ENCODE results near the gene PTGR3.

The PTGR3 gene

GRCh38 chr18:75167137-75167536 is 41.8 kb downstream of the PTGR3 start:
- Histone ChIP-seq H3K9me3 (ENCODE audit: control insufficient read depth, insufficient read depth, low read length) (no peaks in the 10 kb centered on the region), H3K4me1 (ENCODE audit: insufficient read depth, low read length) (no peaks in the 10 kb centered on the region), H3K36me3 (ENCODE audit: insufficient read depth, low read length) (no peaks in the 10 kb centered on the region), H3K9ac (ENCODE audit: low read depth, low read length) (no peak overlapping the region)

GRCh38 chr18:75165926-75166325 is 43.0 kb downstream of the PTGR3 start:
- Histone ChIP-seq H3K36me3 (ENCODE audit: insufficient read depth, low read length) (no peaks in the 10 kb centered on the region), H3K9me3 (ENCODE audit: control insufficient read depth, insufficient read depth, low read length) (no peaks in the 10 kb centered on the region), H3K4me1 (ENCODE audit: insufficient read depth, low read length) (no peaks in the 10 kb centered on the region), H3K9ac (ENCODE audit: low read depth, low read length) (no peak overlapping the region)

DNA sequence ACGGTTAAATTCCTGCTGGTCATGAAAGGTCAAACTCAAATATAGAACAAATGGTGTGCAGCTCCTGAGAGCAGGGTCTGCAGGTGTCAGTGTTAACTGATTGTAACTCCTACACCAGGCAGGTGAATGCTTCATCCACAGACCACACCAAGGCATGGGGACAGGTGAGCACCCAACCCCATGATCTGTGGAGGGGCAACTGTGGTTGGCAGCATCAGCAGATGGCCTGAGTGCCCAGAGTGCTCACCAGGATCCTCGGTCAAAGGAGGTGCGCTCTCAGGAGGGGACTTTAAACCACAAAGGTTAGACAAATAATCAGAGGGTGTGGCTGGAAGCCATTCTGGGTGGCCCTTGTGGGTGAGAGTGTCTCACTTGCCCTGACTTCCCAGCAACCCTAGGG is 44.5 kb downstream of the PTGR3 start:
- H3K36me3 ChIP-seq (ENCODE audit: insufficient read depth, low read length), result no peaks in the 10 kb centered on the region
- H3K4me1 ChIP-seq (ENCODE audit: insufficient read depth, low read length), result peaks cover 7% of the 10 kb centered on the region; the same call in 1 of the 2 replicates
- no peak overlapping the region for H3K9ac ChIP-seq (ENCODE audit: low read depth, low read length)
- no peaks in the 10 kb centered on the region for H3K9me3 ChIP-seq (ENCODE audit: control insufficient read depth, insufficient read depth, low read length)

- H3K9ac ChIP-seq (ENCODE audit: low read depth, low read length), result no peak overlapping the region
- no peaks in the 10 kb centered on the region for H3K36me3 ChIP-seq (ENCODE audit: insufficient read depth, low read length)
- H3K9me3 ChIP-seq (ENCODE audit: control insufficient read depth, insufficient read depth, low read length), result no peaks in the 10 kb centered on the region
- H3K4me1 ChIP-seq (ENCODE audit: insufficient read depth, low read length), result peaks cover 9% of the 10 kb centered on the region; the same call in 1 of the 2 replicates
Measured at GRCh38 chr18:75163736-75164135, 45.2 kb downstream of the PTGR3 start.

GRCh38 chr18:75162978-75163377 is 46.0 kb downstream of the PTGR3 start:
- Histone ChIP-seq H3K4me1 (ENCODE audit: insufficient read depth, low read length) (peaks cover 9% of the 10 kb centered on the region; the same call in 1 of the 2 replicates), H3K9ac (ENCODE audit: low read depth, low read length) (no peak overlapping the region), H3K9me3 (ENCODE audit: control insufficient read depth, insufficient read depth, low read length) (no peaks in the 10 kb centered on the region), H3K36me3 (ENCODE audit: insufficient read depth, low read length) (no peaks in the 10 kb centered on the region)

DNA sequence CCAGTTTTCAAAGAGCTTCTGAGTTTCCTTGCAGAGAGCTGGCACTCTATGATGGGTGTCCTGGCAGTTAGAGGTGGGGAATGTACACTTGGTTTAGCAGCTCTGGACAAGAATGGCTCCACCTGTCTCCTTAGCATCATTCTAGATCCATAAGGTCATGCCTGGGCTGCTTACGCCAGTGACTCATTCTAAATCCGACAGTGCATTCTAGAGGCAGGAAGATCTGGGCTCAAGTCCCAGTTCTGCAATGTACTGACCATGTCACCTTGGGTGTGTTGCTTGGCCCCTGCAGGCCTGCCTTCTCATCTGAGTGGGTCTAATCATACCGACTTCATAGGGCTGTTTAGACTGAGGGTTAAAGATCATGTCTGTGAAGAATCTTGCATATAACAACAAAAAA is 46.5 kb downstream of the PTGR3 start:
- no peaks in the 10 kb centered on the region for H3K9me3 ChIP-seq (ENCODE audit: control insufficient read depth, insufficient read depth, low read length)

DNA sequence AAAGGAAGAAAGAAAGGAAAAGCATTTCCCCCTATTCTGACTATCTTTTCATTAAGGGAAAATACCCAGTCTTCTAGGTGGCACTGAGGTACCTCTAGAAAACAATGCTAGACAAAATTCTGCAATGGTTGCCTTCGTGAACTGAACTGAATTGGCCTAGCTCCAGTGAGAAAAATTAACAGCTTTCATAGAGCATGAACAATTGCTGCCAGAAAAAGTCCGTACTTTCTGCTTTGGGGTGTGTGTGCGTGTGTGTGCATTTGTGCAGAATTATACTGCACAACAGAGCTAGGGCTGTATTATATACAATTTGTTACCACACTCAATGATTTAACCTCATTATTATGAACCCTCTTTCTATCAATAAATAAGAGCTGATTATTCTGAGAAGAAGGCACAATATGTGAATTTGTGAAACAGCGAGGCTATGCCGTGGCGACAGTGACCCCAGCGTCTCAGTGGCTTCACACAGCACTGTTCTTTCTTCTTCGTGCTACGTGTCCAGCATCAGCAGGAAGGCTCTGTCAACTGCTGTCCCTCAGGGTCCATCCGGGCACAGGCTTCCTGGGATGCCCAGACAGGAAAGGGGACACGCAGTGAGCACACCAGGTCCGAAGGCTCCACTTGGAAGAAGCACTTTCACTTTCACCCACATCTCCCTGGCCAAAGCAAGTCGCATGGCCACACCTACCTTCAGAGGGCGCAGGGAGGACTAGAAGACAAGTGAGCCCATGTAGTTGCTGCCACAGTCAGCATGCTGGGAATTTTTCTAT is 47.5 kb downstream of the PTGR3 start:
- Histone ChIP-seq H3K9me3 (ENCODE audit: control insufficient read depth, insufficient read depth, low read length) (no peaks in the 10 kb centered on the region), H3K4me1 (ENCODE audit: insufficient read depth, low read length) (peaks cover 9% of the 10 kb centered on the region; the same call in 1 of the 2 replicates), H3K36me3 (ENCODE audit: insufficient read depth, low read length) (no peaks in the 10 kb centered on the region), H3K9ac (ENCODE audit: low read depth, low read length) (no peak overlapping the region)

More for the DNA sequence above, 46.5 kb downstream of the PTGR3 start:
- Histone ChIP-seq H3K4me1 (ENCODE audit: insufficient read depth, low read length) (peaks cover 9% of the 10 kb centered on the region; the same call in 1 of the 2 replicates), H3K36me3 (ENCODE audit: insufficient read depth, low read length) (no peaks in the 10 kb centered on the region), H3K9ac (ENCODE audit: low read depth, low read length) (no peak overlapping the region)

DNA sequence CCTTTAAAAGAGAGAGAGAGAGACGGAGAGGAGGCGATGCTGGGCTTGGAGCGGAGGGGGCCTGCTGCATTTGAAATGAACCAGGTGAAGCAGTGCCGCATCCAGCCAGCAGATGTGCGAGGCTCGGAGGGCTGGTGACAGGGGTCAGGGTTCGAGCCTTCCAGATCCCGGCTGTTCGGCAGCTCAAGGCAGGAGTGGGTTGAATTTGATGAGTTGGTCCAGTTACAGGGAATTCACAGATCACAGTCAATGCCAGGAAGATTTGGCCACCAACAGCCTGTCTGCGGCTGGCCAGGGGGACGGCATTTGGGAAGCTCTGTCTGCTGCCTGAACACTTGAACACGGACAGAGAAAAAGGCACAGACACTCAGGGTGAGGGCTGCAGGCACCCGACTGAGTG is 48.6 kb downstream of the PTGR3 start:
- H3K4me1 ChIP-seq (ENCODE audit: insufficient read depth, low read length), result peaks cover 9% of the 10 kb centered on the region; the same call in 1 of the 2 replicates
- H3K9ac ChIP-seq (ENCODE audit: low read depth, low read length), result no peak overlapping the region
- H3K9me3 ChIP-seq (ENCODE audit: control insufficient read depth, insufficient read depth, low read length), result no peaks in the 10 kb centered on the region; the same call in 1 of the 2 replicates
- no peaks in the 10 kb centered on the region for H3K36me3 ChIP-seq (ENCODE audit: insufficient read depth, low read length)

GRCh38 chr18:75159646-75160356 is 49.1 kb downstream of the PTGR3 start:
- Histone ChIP-seq H3K9ac (ENCODE audit: low read depth, low read length) (no peak overlapping the region), H3K36me3 (ENCODE audit: insufficient read depth, low read length) (no peaks in the 10 kb centered on the region), H3K9me3 (ENCODE audit: control insufficient read depth, insufficient read depth, low read length) (no peaks in the 10 kb centered on the region; the same call in 1 of the 2 replicates), H3K4me1 (ENCODE audit: insufficient read depth, low read length) (peaks cover 9% of the 10 kb centered on the region; the same call in 1 of the 2 replicates)

DNA sequence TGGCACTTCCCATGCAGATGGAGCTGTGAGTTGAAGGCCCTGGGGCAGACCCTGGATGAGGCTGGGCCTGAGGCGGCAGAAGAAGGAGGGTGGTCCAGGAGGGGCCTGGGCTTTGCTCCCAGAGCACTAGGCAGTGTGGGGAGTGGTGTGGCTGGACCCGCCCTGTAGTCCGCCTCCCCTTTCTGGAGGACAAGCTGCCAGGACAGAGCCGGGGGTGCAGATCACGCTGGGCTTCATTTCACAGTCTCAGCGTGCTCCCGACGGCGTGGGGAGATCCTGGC is 49.8 kb downstream of the PTGR3 start:
- Histone ChIP-seq H3K36me3 (ENCODE audit: insufficient read depth, low read length) (no peaks in the 10 kb centered on the region), H3K9me3 (ENCODE audit: control insufficient read depth, insufficient read depth, low read length) (no peaks in the 10 kb centered on the region; the same call in 1 of the 2 replicates), H3K9ac (ENCODE audit: low read depth, low read length) (no peak overlapping the region), H3K4me1 (ENCODE audit: insufficient read depth, low read length) (peaks cover 9% of the 10 kb centered on the region; the same call in 1 of the 2 replicates)

Data from ES-I3 (cell line).